Thymus (tissue), 11 donors: ENCODE measurements around the gene FES. TPM values are rescaled to one million over a fixed set of nuclear protein-coding genes. Genes with fewer than 3 reads are reported as not detected.
"Not testable (repeated sequence)": the region's sequence is repeated elsewhere in the genome, so short reads cannot be mapped to it uniquely, and the experiment has no call there.

Experiments used
- DNase-seq, 9 donors: peaks; one replicate each; pipeline ENCODE4 v3.0.0-alpha.2; 2013; ENCODE audit warnings: low spot score in 9 of 9, low read depth in 6 of 9, missing footprints in 1 of 9
- H3K27ac ChIP-seq, 2 donors: one replicate each; pipeline ENCODE4 v1.5.1; 2013; ENCODE audit warnings: control low read depth in 1 of 2, low read depth in 1 of 2, low read length in 1 of 2, mild to moderate bottlenecking in 1 of 2, moderate library complexity in 1 of 2
- H3K27me3 ChIP-seq, 2 donors: one replicate each; pipeline ENCODE4 v1.5.1; 2013; ENCODE audit warnings: low read length in 1 of 2; ENCODE audit not compliant: control insufficient read depth in 2 of 2, insufficient read depth in 1 of 2
- H3K36me3 ChIP-seq, 2 donors: one replicate each; pipeline ENCODE4 v1.5.1; 2013; ENCODE audit warnings: low read length in 1 of 2, mild to moderate bottlenecking in 1 of 2, moderate library complexity in 1 of 2; ENCODE audit not compliant: control insufficient read depth in 2 of 2, insufficient read depth in 2 of 2
- H3K4me1 ChIP-seq, 2 donors: one replicate each; pipeline ENCODE4 v1.5.1; 2013; ENCODE audit warnings: low read length in 2 of 2; ENCODE audit not compliant: control insufficient read depth in 2 of 2, insufficient read depth in 2 of 2
- H3K4me3 ChIP-seq, 2 donors: one replicate each; pipeline ENCODE4 v1.5.1; 2013; ENCODE audit warnings: low read length in 2 of 2, control low read depth in 1 of 2, mild to moderate bottlenecking in 1 of 2
- H3K9me3 ChIP-seq, 2 donors: one replicate each; pipeline ENCODE4 v1.5.1; 2013; ENCODE audit warnings: low read length in 1 of 2, mild to moderate bottlenecking in 1 of 2; ENCODE audit not compliant: control insufficient read depth in 2 of 2, insufficient read depth in 1 of 2
- WGBS: extraction: QIAGEN DNeasy Blood & Tissue Kit; methylation state at CpG from one replicate; pipeline ENCODE4 v1.1.7; 2013; 5-methylcytosine and 5-hydroxymethylcytosine counted together
- polyA plus RNA-seq: library from polyadenylated mRNA; stranded (reverse); fragments of 200-250 nt; gene quantifications from one replicate; pipeline ENCODE4 v1.2.3, GENCODE V29; 2013
- total RNA-seq: library from RNA; stranded (reverse); fragments of 120-200 nt; gene quantifications from one replicate; pipeline ENCODE4 v1.2.4, GENCODE V29; 2013
- donor health status: healthy.

Gene FES
- total and polyA plus RNA-seq, 2 donors, result 8.3 to 19.4 TPM

- 97% methylated on average over 11 of the region's 11 CpGs for WGBS
- H3K36me3 ChIP-seq, result no peaks in the 10 kb centered on the region
- peaks cover 0 to 16% of the 10 kb centered on the region in 2 donors for H3K4me1 ChIP-seq
- DNase-seq, result no peak
- H3K27ac ChIP-seq, result no peak overlapping the region
- peaks cover 0 to 4% of the 10 kb centered on the region in 2 donors for H3K9me3 ChIP-seq
- no peak overlapping the region for H3K4me3 ChIP-seq
- H3K27me3 ChIP-seq, result no peaks in the 10 kb centered on the region
Measured at GRCh38 chr15:90892023-90892422, 7.7 kb downstream of the FES start.

GRCh38 chr15:90892498-90893174, 8.3 kb downstream of the FES start:
- Histone ChIP-seq H3K27me3 (no peaks in the 10 kb centered on the region), H3K27ac (no peak overlapping the region), H3K9me3 (peaks cover 0 to 4% of the 10 kb centered on the region in 2 donors), H3K4me3 (no peak overlapping the region), H3K4me1 (peaks cover 0 to 16% of the 10 kb centered on the region in 2 donors), H3K36me3 (no peaks in the 10 kb centered on the region)
- no peak for DNase-seq
- 98% methylated on average over 29 of the region's 29 CpGs for WGBS

GRCh38 chr15:90893175-90894090, 9.1 kb downstream of the FES start:
- 96% methylated on average over 33 of the region's 33 CpGs for WGBS
- H3K27ac ChIP-seq, result no peak overlapping the region
- DNase-seq, result no peak

GRCh38 chr15:90895571-90896117, 11.3 kb downstream of the FES start:
- H3K27me3 ChIP-seq, result no peaks in the 10 kb centered on the region
- no peaks in the 10 kb centered on the region for H3K4me1 ChIP-seq
- H3K9me3 ChIP-seq, result peaks cover 0 to 4% of the 10 kb centered on the region in 2 donors
- DNase-seq, result no peak
- 95% methylated on average over 10 of the region's 10 CpGs for WGBS
- no peaks in the 10 kb centered on the region for H3K36me3 ChIP-seq
- H3K4me3 ChIP-seq, result no peak overlapping the region
- no peak overlapping the region for H3K27ac ChIP-seq

More at GRCh38 chr15:90893175-90894090, 9.1 kb downstream of the FES start:
- H3K36me3 ChIP-seq, result no peaks in the 10 kb centered on the region
- no peak overlapping the region for H3K4me3 ChIP-seq
- peaks cover 0 to 16% of the 10 kb centered on the region in 2 donors for H3K4me1 ChIP-seq
- H3K27me3 ChIP-seq, result no peaks in the 10 kb centered on the region
- H3K9me3 ChIP-seq, result peaks cover 0 to 4% of the 10 kb centered on the region in 2 donors

- H3K4me1 ChIP-seq, H3K27me3 ChIP-seq, H3K27ac ChIP-seq, H3K36me3 ChIP-seq, H3K4me3 ChIP-seq, DNase-seq, H3K9me3 ChIP-seq: not testable (repeated sequence)
- 95% methylated on average over 14 of the region's 14 CpGs for WGBS
Measured at GRCh38 chr15:90897131-90897655, 12.9 kb downstream of the FES start.

- Histone ChIP-seq H3K27ac (no peak overlapping the region), H3K9me3 (no peaks in the 10 kb centered on the region), H3K4me3 (peak overlapping the region in 1 of 2 donors; percentile 78), H3K4me1 (peaks cover 7 to 15% of the 10 kb centered on the region in 2 donors), H3K27me3 (peaks cover 0 to 2% of the 10 kb centered on the region in 2 donors), H3K36me3 (peaks cover 14 to 17% of the 10 kb centered on the region in 2 donors)
- 66% methylated on average over 14 of the region's 14 CpGs for WGBS
- DNase-seq, result no peak
Measured at GRCh38 chr15:90901175-90902039, 17.1 kb downstream of the FES start.

GRCh38 chr15:90902040-90902839, 17.9 kb downstream of the FES start:
- H3K4me1 ChIP-seq, result peaks cover 7 to 15% of the 10 kb centered on the region in 2 donors
- peak overlapping the region; percentile 71 to 94 for H3K27ac ChIP-seq
- H3K36me3 ChIP-seq, result peaks cover 22 to 25% of the 10 kb centered on the region in 2 donors
- peaks cover 0 to 2% of the 10 kb centered on the region in 2 donors for H3K27me3 ChIP-seq
- peak overlapping the region; percentile 77 to 78 for H3K4me3 ChIP-seq
- under 1% methylated on average over 71 of the region's 71 CpGs for WGBS
- no peaks in the 10 kb centered on the region for H3K9me3 ChIP-seq
- DNase-seq, result peak; percentile 37 to 88 (median 65)
